ENCODE measurements around the gene ARPP19.
"Not testable (repeated sequence)": the region's sequence is repeated elsewhere in the genome, so short reads cannot be mapped to it uniquely, and the experiment has no call there.

The ARPP19 gene, protein sequence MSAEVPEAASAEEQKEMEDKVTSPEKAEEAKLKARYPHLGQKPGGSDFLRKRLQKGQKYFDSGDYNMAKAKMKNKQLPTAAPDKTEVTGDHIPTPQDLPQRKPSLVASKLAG

DNA sequence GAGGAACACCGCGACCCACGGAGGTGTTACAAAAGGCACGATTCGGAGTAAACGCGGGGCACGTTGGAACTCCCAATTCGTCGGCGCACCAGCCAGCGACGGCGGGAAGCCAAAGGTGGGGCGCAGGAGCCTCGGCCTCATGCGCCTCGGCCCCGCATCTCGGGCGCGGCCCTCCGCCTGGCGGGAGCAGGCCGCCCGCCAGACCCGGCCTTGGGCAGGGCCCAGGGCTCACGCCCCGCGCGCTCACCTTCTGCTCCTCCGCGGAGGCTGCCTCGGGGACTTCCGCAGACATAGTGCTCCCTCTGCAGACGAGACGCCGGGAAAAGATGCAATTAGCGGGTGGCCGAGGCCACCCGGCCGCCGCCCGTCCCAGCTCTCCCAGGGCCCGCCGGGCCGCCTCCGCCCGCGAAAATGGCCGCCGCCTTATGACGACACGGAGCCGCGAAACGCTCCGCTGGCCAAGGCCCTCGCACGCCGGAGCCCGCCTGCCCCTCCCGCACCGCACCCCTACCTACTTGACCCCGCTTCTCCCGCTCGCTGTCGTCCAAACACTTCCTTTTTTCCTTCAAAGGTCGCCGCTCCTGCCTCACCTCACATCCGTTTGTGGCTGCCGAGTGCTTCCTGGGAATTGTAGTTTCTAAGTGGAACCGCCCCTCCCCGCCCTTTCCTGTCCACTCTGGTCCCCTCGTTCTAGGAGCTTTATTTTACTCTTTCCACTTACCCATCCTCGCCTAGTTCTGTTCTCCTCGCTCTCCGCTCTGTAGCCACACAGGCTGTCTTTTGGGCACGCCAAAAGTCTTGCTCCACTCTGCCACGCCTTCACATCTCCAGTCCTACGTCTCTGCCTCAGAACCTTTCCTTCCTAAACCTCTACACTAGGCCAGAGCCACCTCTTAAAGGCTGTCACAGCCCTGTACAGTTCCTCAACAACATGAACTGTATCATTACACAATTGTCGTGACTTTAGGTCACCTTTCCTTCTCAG, at the start of gene ARPP19:
TSS of gene ARPP19 (minus strand) at position 430 of the 985 bp plus-strand sequence. CDS start at position 292, 138 bp downstream.
- peak; percentile 53 for DNase-seq (ENCODE audit: low read depth)

DNA sequence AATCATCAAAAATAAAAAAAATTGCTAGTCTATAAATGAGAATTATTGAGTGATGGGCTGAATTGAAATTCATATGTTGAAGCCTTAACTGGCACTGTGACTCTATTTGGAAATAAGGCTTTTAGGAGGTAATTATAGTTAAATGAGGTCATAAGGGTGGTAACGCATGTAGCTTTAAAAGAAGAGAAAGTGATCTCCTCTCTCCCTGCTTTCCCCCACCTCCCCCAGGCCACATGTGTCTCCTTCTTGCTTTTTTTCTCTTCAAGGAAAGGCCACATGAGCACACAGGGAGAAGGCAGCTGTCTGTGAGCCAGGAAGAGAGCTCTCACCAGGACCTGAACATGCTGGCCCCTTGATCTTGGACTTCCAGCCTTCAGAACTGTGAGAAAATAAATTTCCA, 48.2 kb upstream of the ARPP19 start:
- DNase-seq (ENCODE audit: low read depth): no peak

DNA sequence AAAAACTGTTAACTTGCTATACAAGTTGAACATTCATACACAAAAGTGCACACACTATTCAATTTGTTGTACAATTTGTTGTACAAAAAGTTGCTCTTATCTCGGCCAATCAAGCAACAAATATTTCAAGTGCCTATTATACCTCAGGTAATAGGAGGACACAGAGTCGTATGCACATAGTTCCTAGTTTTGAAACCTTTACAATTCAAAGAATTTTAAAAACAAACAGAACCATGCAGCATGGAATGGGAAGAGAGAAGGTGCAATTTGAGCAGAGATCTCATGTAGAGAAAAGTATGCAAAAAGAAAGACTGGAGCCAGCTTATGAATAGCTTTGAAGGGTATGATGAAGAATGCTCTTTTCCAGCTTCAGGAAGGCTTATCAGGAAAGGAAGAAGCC, 46.5 kb upstream of the ARPP19 start:
- no peak for DNase-seq (ENCODE audit: low read depth)

DNA sequence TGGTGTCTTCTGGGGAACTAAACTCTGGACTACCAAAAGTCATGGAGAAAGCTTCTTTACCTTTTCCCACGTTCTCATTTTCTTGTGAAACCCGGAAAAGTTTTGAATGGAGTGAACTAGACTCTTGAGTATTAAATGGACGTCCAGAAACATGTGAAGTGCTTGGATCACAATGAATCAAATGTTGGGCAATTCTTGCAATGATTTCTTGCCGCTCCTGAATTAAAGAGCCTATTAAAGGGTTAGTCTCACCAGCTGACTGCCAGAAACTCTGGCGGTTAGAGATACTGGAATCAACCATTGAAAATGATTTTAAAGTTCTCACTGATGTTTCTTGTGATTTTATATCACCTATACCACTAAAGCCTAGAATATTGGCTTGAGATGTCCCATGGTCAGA, 40.8 kb upstream of the ARPP19 start:
- DNase-seq (ENCODE audit: low read depth): no peak

DNA sequence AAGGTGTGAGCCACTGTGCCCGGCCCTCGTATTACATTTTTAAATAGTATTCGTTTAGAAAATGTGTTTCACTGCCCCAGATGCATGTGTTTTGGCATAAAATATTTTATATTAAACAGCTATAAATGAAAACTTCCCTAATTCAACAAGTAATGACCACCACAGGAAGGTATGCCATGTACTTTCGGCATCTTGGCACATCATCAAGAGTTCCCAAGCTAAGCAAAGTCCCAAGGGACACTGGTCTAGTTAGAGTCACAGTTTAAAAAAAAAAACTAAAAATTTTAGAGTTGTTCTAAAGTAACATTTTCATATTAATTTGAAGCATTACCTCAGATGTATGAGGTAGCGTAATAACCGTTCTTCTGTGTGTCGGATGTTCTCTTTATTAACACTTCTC, 15.6 kb upstream of the ARPP19 start:
- DNase-seq (ENCODE audit: low read depth): no peak

DNA sequence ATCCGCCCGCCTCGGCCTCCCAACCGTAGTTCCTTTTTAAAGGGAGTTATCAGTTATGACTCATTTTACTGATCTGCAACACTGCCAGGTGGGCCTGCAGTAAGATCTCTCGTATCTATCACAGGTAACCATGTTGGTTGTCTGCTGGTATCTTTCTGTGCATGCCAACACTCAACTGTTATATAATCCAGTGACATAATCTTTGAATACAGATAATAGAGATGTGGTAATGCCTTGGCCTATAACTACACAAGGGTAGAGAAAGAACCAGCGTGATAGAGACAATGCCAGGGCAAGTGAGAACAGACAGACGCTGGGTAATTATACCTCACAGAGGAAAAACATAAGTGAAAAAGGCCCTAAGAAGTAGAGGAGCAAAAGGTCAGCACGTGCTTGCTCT, 11.0 kb upstream of the ARPP19 start:
- no peak for DNase-seq (ENCODE audit: low read depth)

DNA sequence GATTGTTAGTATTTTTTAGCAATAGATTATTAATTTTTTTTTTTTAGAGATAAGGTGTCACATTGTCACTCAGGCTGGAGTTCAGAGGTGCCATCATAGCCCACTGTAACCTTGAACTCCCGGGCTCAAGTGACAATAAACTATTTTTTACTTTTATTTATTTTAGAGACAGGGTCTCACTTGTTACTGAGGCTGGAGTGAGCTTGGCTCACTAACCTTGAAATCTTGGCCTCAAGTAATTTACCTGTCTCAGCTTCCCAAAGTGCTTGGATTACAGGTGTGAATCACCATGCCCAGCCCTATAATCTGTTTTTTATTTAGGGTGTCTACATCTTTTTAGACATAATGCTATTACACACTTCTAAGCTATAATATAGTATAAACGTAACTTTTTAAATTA, 7.9 kb upstream of the ARPP19 start:
- DNase-seq (ENCODE audit: low read depth): no peak

DNA sequence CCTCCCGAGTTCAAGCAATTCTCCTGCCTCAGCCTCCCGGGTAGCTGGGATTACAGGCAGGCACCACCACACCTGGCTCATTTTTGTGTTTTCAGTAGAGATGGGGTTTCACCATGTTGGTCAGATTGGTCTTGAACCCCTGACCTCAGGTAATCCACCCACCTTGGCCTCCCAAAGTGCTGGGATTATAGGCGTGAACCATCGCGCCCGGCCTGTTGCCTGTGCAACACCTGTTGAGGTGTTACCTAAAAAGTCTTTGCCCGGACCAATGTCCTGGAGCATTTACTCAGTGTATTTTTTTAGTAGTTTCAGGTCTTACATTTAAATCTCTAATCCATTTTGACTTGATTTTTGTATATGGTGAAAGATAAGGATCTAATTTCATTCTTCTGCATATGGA, 6.7 kb upstream of the ARPP19 start:
- not testable (repeated sequence) for DNase-seq (ENCODE audit: low read depth)

DNA sequence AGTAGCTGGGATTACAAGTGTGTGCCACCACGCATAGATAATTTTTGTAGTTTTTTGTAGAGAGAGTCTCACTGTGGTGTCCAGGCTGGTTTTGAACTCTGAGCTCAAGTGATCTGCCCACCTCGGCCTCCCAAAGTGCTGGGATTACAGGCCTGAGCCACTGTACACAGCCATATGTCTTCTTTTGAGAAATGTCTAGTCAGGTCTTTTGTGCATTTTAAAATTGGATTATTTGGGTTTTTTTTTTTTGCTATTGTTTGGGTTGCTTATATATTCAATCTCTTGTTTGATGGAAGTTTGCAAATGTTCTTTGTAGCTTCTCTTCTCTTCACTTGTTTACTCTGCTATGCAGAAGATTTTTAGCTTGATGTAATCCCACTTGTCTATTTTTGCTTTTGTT, 6.2 kb upstream of the ARPP19 start:
- no peak for DNase-seq (ENCODE audit: low read depth)

DNA sequence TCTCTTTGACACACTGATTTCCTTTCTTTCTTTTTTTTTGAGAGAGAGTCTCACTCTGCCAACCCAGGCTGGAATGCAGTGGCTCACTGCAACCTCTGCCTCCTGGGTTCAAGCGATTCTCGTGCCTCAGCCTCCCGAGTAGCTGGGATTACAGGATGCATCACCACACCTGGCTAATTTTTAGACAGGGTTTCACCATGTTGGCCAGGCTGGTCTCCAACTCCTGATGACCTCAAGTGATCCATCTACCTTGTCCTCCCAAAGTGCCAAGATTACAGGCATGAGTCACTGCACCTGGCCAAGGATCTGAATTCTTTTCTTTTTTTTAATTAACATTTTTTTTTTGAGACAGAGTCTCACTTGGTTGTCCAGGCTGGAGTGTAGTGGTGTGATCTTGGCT, 5.8 kb upstream of the ARPP19 start:
- DNase-seq (ENCODE audit: low read depth): not testable (repeated sequence)

DNA sequence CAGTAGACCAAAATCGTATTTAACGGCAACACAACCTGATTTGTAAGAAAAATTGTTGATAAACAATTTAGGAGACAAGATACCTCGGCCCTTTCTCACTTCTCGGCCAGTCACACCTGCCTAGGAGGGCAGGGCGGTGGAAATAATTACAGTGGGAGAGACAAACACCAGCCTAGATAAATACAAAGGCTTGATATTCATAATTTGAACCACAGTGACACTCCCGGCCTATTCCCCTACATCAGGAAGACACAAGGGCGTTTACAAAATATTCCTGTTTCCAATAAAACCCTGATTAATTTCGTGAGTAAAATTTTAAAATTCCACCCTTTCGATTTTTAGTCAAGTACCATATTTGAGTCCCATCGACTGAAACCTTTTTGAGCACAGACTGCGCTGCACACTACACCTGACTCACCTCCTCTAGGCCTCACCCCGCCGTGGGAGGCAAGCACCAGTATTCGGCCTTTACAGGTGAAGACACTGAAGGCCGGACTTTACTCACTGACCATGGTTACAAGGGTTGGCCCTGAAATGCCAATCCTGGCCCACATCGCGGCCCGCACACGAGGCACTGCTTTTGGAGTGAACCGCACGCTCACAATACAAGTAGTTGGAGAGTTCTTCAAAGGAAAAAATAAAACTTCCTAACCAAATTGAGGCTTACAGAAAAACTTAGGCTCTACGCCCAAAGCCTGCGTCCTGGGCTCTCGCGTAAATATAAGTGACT, 794 bp downstream of the ARPP19 start:
- no peak for DNase-seq (ENCODE audit: low read depth)

DNA sequence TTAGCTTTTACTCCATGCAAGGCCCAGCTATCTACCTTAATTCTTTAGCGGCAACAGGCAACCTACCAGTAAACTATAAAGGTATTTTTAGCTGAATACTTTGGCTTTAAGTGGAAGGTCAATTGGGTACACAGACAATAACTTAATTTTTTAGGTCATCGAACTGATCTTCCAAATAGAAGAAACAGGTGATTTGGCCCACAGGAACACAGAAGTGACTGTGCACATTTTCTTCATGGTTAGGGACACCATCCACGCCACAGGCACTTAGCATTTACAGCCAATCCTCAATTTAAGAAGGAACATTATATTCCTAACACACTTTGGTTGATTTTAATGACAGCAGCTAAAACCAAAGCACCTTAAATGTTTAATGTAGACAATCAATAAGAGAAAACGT, 1.9 kb downstream of the ARPP19 start:
- DNase-seq (ENCODE audit: low read depth): no peak

DNA sequence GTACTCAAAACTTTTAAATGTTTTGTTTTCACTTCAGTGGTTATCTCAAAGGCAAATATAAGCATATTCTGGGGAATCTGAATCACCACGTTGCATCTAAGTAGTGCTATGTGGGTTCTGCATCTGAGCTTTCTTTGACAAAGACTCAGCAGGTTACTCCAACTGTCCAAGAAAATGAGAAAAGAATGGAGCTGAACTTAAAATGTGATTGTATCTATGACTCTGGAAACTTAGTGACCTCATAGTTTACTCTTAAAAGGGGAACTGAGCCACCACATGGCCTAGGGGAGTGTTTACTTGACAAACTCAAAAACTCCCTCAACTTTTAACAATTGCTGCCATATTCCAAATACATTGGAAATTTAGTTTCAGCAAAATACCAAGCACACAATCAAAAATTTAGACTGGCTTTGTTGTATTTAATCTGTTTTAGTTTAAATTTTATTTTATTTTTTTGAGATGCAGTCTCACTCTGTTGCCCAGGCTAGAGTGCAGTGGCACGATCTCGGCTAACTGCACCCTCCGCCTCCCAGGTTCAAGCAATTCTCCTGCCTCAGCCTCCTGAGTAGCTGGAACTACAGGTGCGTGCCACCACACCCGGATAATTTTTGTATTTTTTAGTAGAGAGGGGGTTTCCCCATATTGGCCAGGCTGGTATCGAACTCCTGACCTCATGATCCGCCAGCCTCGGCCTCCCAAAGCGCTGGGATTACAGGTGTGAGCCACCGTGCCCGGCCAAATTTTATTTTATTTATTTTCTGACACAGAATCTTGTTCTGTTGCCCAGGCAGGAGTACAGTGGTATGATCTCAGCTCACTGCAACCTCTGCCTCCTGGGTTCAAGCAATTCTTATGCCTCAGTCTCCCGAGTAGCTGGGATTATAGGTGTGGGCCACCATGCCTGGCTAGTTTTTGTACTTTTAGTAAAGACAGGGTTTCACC, 3.1 kb downstream of the ARPP19 start:
- not testable (repeated sequence) for DNase-seq (ENCODE audit: low read depth)

DNA sequence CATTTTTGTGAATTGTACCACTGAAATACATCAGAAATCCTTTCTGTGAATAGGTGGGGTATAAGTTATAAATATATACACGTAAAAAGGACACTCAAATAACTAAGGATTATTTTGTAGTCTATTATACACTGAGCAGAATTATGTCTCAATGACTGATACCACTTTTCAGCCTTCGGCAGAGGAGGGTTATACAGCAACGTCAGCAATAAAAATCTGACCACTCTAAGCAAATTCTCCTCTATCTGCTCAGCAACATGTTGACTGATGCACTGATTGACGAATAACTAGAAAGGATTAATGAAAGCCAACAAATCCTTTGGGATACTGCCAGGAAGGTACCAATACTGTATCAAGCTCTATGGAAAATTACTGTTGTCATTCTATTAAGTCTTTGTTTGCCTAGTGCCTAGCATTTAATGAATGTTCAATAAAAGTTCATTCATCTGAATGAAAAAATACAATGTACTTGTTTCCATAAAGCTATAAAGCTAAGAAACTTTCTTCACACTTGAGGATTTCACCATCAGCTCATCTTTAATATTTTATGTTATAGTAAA, 5.2 kb downstream of the ARPP19 start:
- no peak for DNase-seq (ENCODE audit: low read depth)

DNA sequence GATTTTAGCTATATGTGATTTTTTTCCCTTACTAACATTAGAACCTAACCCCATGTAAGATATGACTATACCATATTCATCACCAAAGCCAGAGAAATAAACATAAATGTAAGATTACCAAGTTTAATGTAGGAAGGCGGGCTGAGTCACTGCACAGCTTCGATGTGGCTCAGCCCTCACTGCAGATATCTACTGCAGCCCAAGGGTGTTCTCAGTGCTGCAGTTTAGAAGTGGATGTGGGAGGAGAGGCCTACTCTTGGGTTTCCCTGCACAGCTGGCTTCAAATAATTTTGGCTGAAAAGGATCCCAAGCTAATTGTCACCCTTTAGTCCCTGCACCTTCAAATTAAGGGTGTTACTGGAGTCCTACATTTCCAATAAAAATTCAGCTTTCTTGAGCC, 9.3 kb downstream of the ARPP19 start:
- no peak for DNase-seq (ENCODE audit: low read depth)

DNA sequence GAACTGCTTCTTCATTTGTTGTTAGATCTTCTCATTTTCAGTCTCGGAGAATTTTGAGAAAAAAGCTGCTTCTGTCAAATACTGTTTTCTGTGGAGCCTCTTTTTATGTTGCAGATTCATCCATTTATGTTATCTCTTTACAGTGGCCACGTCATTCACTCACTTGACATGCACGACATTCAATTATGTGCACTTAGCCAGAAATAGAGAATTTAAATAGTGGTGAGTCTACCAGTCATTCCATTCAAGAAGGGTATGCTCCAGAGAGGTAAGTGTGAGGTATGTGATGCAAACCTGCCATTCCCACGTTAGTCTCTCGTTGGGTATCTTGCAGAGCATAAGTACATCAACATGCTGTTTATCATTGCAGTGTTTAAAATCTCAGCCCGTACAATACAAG, 9.8 kb downstream of the ARPP19 start:
- no peak for DNase-seq (ENCODE audit: low read depth)

DNA sequence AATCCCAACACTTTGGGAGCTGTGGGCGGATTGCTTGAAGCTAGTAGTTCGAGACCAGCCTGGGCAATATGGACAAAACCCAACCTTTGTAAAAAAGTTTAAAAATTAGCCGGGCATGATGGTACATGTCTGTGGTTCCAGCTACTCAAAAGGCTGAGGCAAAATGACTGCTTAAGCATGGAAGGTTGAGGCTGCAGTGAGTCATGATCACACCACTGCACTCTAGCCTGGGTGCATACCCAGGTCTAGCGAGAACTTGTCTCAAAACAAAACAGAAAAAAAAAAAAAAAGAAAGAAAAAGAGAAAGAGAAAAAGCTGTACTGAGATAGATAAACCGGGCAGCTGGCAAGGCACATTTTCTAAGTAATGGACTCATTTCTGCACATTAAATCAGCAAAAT, 10.6 kb downstream of the ARPP19 start:
- DNase-seq (ENCODE audit: low read depth): peak; percentile 12

DNA sequence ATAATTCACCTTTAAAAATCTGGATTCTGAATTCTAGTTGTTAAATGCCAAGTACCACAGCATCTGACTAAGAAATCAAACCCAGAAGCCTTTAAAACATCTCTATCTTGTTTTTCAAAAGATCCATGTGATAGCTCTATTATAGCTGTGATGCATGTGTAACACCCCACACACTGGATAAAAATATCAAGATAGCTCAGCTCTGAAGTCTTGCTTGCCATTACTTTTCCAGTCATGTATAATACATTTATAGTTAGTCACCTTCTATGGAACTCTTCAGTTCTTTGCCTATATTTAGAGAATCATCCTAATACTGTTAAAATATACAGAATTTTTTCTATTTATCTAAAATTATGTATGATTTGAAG, 11.6 kb downstream of the ARPP19 start:
- DNase-seq (ENCODE audit: low read depth): no peak

DNA sequence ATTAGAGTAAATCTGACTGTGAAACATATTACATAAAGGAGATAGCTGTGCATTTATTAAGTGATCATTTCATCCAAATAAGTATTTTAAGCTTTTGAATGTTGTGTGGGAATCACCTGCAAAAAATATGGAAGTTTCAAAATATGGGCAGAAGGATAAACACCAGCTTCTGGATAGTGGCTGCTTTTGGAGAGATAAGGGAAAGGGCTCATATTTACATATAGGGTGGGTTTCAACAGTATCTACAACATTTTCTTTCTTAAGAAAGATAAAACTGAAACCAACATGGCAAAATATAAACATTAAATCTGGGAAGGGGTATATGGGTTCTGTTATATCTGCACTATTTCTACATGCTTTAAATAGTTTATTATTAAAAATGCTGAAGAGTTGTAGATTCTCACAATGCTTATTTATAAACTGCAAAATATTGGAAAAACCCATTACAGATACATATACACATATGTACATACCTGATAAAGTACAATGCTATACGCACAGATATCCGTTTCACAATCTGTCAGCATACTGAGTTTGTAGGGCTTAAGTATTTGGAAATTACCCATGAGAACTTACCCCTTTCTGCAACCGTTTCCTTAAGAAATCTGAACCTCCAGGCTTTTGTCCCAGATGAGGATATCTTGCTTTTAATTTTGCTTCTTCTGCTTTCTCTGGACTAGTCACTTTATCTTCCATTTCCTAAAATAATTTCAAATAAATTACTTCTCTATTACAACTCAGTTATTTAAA, 12.1 kb downstream of the ARPP19 start:
- no peak for DNase-seq (ENCODE audit: low read depth)

DNA sequence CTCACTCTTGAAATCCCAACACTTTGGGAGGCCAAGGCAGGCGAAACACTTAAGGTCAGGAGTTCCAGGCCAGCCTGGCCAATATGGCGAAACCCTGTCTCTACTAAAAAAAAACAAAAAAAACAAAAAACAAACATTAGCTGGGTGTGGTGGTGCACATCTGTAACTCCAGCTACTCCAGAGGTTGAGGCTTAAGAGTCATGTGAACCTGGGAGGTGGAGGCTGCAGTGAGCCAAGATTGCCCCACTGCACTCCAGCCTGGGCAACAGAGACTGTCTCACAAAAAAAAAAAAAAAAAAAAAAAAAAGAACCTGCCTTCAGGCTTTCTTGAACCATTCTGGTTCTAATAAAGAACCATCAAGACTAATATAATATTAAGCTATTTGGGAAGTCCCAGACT, 16.5 kb downstream of the ARPP19 start:
- no peak for DNase-seq (ENCODE audit: low read depth)

DNA sequence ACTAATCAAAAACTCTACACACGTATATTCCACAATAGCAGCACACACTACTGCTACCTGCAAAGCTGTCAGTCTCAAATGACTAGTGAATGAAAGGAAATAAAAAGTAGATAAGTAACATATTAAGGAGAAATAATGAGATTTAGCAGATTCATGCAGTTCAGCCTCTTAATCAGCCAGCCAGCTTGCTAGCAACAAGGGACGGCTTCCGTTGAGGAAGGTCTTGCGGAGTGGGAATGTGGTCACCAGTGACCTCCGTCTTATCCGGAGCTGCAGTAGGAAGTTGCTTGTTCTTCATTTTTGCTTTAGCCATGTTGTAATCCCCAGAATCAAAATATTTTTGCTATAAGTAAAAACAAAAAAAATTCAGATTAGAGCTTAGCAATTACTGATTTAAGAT, 17.1 kb downstream of the ARPP19 start:
- DNase-seq (ENCODE audit: low read depth): no peak

All from GM04503 (cell line).